ENCODE data around the gene TFB1M.

The TFB1M gene

GRCh38 chr6:155316419-155316818 lies 2.1 kb upstream of the TFB1M start:
- no peak for TF ChIP-seq CTCF (IDR thresholded peaks at IDR 0.05; ENCODE audit: low read length)
- Histone ChIP-seq H3K9ac (ENCODE audit: low read length) (no peak overlapping the region), H4K20me1 (ENCODE audit: insufficient read depth, low read length) (no peaks in the 10 kb centered on the region), H3F3A (ENCODE audit: insufficient read depth, low read length) (no peaks in the 10 kb centered on the region), H2AFZ (ENCODE audit: low read length) (peak overlapping the region; percentile 45; the same call in 1 of the 2 replicates), H3K4me3 (ENCODE audit: low read depth, low read length, poor library complexity, severe bottlenecking) (no peak overlapping the region), H3K9me3 (ENCODE audit: low read length) (no peaks in the 10 kb centered on the region), H3K9me2 (ENCODE audit: low read depth, low read length) (no peaks in the 10 kb centered on the region), H3K4me1 (ENCODE audit: insufficient read depth, low read length, severe bottlenecking) (peaks cover 27% of the 10 kb centered on the region), H3K27me3 (ENCODE audit: insufficient read depth, low read length) (no peaks in the 10 kb centered on the region), H3K4me2 (ENCODE audit: low read length) (no peak overlapping the region), H3K36me3 (ENCODE audit: insufficient read depth, low read length) (peaks cover 15% of the 10 kb centered on the region; the same call in 1 of the 2 replicates), H3K79me2 (ENCODE audit: insufficient read depth, low read length) (peaks cover 11% of the 10 kb centered on the region), H3K27ac (ENCODE audit: low read depth, low read length, poor library complexity, severe bottlenecking) (peak overlapping the region; percentile 94)

GRCh38 chr6:155315516-155315871 lies 1.2 kb upstream of the TFB1M start:
- H3K27ac ChIP-seq (ENCODE audit: low read depth, low read length, poor library complexity, severe bottlenecking), result peak overlapping the region; percentile 94
- TF ChIP-seq CTCF (IDR thresholded peaks at IDR 0.05; ENCODE audit: low read length), result no peak
- no peak for TF ChIP-seq EZH2 (IDR thresholded peaks at IDR 0.05; ENCODE audit: borderline replicate concordance, low read length)
- peak overlapping the region; percentile 74 for H3K9ac ChIP-seq (ENCODE audit: low read length)

GRCh38 chr6:155314773-155315515 lies 660 bp upstream of the TFB1M start:
- H3K79me2 ChIP-seq (ENCODE audit: insufficient read depth, low read length), result peaks cover 11% of the 10 kb centered on the region
- H4K20me1 ChIP-seq (ENCODE audit: insufficient read depth, low read length), result no peaks in the 10 kb centered on the region
- peak overlapping the region; percentile 86 for H3K4me2 ChIP-seq (ENCODE audit: low read length)
- H3K4me1 ChIP-seq (ENCODE audit: insufficient read depth, low read length, severe bottlenecking), result peaks cover 27% of the 10 kb centered on the region
- no peak for TF ChIP-seq CTCF (IDR thresholded peaks at IDR 0.05; ENCODE audit: low read length)
- no peak for TF ChIP-seq EZH2 (IDR thresholded peaks at IDR 0.05; ENCODE audit: borderline replicate concordance, low read length)
- peak overlapping the region; percentile 94 for H3K27ac ChIP-seq (ENCODE audit: low read depth, low read length, poor library complexity, severe bottlenecking)
- peak overlapping the region; percentile 83 for H3K4me3 ChIP-seq (ENCODE audit: low read depth, low read length, poor library complexity, severe bottlenecking)
- no peaks in the 10 kb centered on the region for H3F3A ChIP-seq (ENCODE audit: insufficient read depth, low read length)
- H3K9me3 ChIP-seq (ENCODE audit: low read length), result no peaks in the 10 kb centered on the region
- H3K9ac ChIP-seq (ENCODE audit: low read length), result peak overlapping the region; percentile 74
- no peaks in the 10 kb centered on the region for H3K27me3 ChIP-seq (ENCODE audit: insufficient read depth, low read length)
- peak overlapping the region; percentile 77 for H2AFZ ChIP-seq (ENCODE audit: low read length)
- no peaks in the 10 kb centered on the region for H3K9me2 ChIP-seq (ENCODE audit: low read depth, low read length)
- peaks cover 29% of the 10 kb centered on the region for H3K36me3 ChIP-seq (ENCODE audit: insufficient read depth, low read length)

More at GRCh38 chr6:155315516-155315871, 1.2 kb upstream of the TFB1M start:
- peaks cover 27% of the 10 kb centered on the region for H3K4me1 ChIP-seq (ENCODE audit: insufficient read depth, low read length, severe bottlenecking)
- H3K9me3 ChIP-seq (ENCODE audit: low read length), result no peaks in the 10 kb centered on the region
- H3K27me3 ChIP-seq (ENCODE audit: insufficient read depth, low read length), result no peaks in the 10 kb centered on the region
- no peaks in the 10 kb centered on the region for H3F3A ChIP-seq (ENCODE audit: insufficient read depth, low read length)
- H3K4me2 ChIP-seq (ENCODE audit: low read length), result peak overlapping the region; percentile 86
- peaks cover 24% of the 10 kb centered on the region for H3K36me3 ChIP-seq (ENCODE audit: insufficient read depth, low read length)
- H3K9me2 ChIP-seq (ENCODE audit: low read depth, low read length), result no peaks in the 10 kb centered on the region
- H3K4me3 ChIP-seq (ENCODE audit: low read depth, low read length, poor library complexity, severe bottlenecking), result peak overlapping the region; percentile 83
- peaks cover 11% of the 10 kb centered on the region for H3K79me2 ChIP-seq (ENCODE audit: insufficient read depth, low read length)
- H4K20me1 ChIP-seq (ENCODE audit: insufficient read depth, low read length), result no peaks in the 10 kb centered on the region
- peak overlapping the region; percentile 77 for H2AFZ ChIP-seq (ENCODE audit: low read length)

Data from OCI-LY1 (cell line).